ENCODE data around the gene JOSD2. TPM values are rescaled to one million over a fixed set of nuclear protein-coding genes. Genes with fewer than 3 reads are reported as not detected.

JOSD2 gene, protein sequence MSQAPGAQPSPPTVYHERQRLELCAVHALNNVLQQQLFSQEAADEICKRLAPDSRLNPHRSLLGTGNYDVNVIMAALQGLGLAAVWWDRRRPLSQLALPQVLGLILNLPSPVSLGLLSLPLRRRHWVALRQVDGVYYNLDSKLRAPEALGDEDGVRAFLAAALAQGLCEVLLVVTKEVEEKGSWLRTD
- 10 to 100 TPM in 11 of 12 donors, not detected in 1; 11.8 to 41.3 (median 17.8) TPM for polyA plus RNA-seq (ENCODE audit: insufficient read length in 12 of 12)
- long read RNA-seq, donor 1, transcript JOSD2-204 (5 exons, 996 nt) = major isoform, 8 of 12 reads
- long read RNA-seq, donor 1, partial matches to known transcripts = 0 of 12 reads
- long read RNA-seq, donor 1, other reads (novel, unspliced or antisense) = 0 of 12 reads
- long read RNA-seq, donor 2, transcript JOSD2-204 (5 exons, 996 nt) = major isoform, 17 of 23 reads
- long read RNA-seq, donor 2, partial matches to known transcripts = 0 of 23 reads
- long read RNA-seq, donor 2, other reads (novel, unspliced or antisense) = 0 of 23 reads
- long read RNA-seq, donor 3, transcript JOSD2-204 (5 exons, 996 nt) = major isoform, 5 of 8 reads
- long read RNA-seq, donor 3, partial matches to known transcripts = 0 of 8 reads
- long read RNA-seq, donor 3, other reads (novel, unspliced or antisense) = 0 of 8 reads
- long read RNA-seq, donor 4, transcript JOSD2-204 (5 exons, 996 nt) = major isoform, 5 of 7 reads
- long read RNA-seq, donor 4, partial matches to known transcripts = 0 of 7 reads
- long read RNA-seq, donor 4, other reads (novel, unspliced or antisense) = 0 of 7 reads
- long read RNA-seq, donor 5, transcript JOSD2-205 (5 exons, 802 nt) = minor isoform, 7 of 25 reads
- long read RNA-seq, donor 5, transcript JOSD2-204 (5 exons, 996 nt) = major isoform, 16 of 25 reads
- long read RNA-seq, donor 5, partial matches to known transcripts = 0 of 25 reads
- long read RNA-seq, donor 5, other reads (novel, unspliced or antisense) = 0 of 25 reads
- long read RNA-seq, donor 6, transcript JOSD2-204 (5 exons, 996 nt) = major isoform, 6 of 9 reads
- long read RNA-seq, donor 6, partial matches to known transcripts = 0 of 9 reads
- long read RNA-seq, donor 6, other reads (novel, unspliced or antisense) = 0 of 9 reads
- long read RNA-seq, donor 7, transcript JOSD2-204 (5 exons, 996 nt) = major isoform, 8 of 9 reads
- long read RNA-seq, donor 7, partial matches to known transcripts = 0 of 9 reads
- long read RNA-seq, donor 7, other reads (novel, unspliced or antisense) = 0 of 9 reads
- long read RNA-seq, donor 8, transcript JOSD2-204 (5 exons, 996 nt) = major isoform, 17 of 23 reads
- long read RNA-seq, donor 8, partial matches to known transcripts = 0 of 23 reads
- long read RNA-seq, donor 8, other reads (novel, unspliced or antisense) = 0 of 23 reads
- long read RNA-seq, donor 9, transcript JOSD2-204 (5 exons, 996 nt) = major isoform, 9 of 12 reads
- long read RNA-seq, donor 9, partial matches to known transcripts = 0 of 12 reads
- long read RNA-seq, donor 9, other reads (novel, unspliced or antisense) = 0 of 12 reads
- long read RNA-seq, donor 10, transcript JOSD2-204 (5 exons, 996 nt) = major isoform, 11 of 15 reads
- long read RNA-seq, donor 10, partial matches to known transcripts = 0 of 15 reads
- long read RNA-seq, donor 10, other reads (novel, unspliced or antisense) = 0 of 15 reads
- long read RNA-seq, donor 11, transcript JOSD2-204 (5 exons, 996 nt) = major isoform, 15 of 18 reads
- long read RNA-seq, donor 11, partial matches to known transcripts = 0 of 18 reads
- long read RNA-seq, donor 11, other reads (novel, unspliced or antisense) = 0 of 18 reads

DNA sequence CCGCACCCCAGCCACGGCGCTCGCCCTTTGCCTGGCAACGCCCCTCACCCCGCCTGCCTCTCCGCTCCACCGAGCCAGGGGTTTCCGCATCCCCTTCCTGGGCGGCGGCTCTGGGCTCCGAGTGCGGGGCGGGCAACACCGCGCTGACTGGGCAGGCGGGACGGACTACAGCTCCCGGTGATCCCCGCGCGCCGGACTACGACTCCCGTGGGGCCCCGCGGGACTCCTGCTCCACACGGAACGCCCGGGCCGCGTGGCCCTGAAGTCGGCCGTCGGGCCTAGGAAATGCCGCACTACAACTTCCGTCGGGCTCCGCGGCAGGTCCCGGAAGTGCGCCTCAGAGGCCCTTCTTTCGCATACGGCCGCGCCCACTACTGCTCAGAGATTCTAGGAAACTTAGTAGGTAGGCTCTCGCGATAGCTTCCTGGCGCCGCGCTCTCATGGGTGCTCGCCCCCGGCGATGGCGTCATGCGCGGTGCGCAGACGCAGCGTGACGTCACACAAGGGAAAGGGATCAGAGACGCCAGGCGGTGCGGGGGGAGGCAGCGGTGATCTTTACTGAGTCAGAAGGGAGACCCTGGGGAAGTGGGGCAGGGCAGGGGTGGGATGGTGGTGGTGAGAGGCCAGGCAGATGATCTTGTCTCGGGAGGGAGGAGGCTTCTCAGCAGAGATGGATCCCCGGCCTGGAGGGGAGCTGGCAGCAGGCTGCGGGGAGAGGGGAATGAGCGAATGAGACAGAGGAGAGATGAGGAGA is at the start of gene JOSD2:
TSS of gene JOSD2 (minus strand) at position 123 of the 754 bp plus-strand sequence. CDS start 760 bp downstream, outside the sequence.
- peak; percentile 99 for DNase-seq

DNA sequence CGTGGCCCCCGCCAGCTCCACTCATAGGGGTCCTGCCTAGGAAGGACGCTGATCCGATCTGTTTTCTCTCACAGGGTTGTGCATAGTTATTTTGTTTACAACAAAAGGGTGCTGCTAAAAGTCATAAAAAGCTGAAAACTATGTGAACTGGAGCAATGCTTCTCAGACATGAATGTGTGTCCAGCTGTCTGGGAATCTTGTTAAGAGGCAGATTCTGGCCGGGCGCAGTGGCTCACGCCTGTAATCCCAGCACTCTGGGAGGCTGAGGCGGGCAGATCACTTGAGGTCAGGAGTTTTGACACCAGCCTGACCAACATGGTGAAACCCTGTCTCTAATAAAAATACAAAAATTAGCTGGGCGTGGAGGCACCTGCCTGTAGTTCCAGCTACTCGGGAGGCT is 48.6 kb upstream of the JOSD2 start:
- no peak for DNase-seq

DNA sequence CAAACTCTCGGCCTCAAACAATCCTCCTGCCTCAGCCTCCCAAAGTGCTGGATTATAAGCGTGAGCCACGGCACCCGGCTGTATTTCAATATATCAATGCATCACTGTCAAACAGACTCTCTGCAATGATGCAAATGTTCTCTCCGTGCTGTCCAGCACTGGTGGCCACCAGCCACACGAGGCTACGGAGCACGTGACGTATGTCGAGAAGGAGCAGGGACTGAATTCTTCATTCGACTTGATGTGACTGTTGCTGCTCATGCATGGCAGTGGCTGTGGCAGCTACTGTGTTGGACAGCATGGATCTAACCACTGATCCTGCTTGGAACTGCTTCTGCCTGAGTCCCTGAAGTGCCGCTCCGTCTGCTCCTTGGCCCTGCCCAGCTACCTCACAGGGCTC is 47.5 kb upstream of the JOSD2 start:
- DNase-seq = no peak

DNA sequence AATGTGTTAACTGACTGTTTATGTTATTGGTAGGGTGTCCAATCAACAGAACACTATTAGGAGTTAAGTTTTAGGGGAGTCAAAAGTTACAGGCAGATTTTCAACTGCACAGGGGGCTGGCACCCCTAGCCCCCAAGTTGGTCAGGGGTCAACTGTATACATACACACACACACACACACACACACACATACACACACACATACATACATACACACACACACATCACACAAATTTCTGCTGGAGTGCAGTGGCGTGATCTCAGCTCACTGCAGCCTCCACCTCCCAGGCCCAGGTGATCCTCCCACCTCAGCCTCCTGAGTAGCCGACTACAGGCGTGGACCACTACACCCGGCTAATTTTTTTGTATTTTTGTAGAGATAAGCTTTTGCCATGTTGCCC is 47.0 kb upstream of the JOSD2 start:
- DNase-seq = no peak

DNA sequence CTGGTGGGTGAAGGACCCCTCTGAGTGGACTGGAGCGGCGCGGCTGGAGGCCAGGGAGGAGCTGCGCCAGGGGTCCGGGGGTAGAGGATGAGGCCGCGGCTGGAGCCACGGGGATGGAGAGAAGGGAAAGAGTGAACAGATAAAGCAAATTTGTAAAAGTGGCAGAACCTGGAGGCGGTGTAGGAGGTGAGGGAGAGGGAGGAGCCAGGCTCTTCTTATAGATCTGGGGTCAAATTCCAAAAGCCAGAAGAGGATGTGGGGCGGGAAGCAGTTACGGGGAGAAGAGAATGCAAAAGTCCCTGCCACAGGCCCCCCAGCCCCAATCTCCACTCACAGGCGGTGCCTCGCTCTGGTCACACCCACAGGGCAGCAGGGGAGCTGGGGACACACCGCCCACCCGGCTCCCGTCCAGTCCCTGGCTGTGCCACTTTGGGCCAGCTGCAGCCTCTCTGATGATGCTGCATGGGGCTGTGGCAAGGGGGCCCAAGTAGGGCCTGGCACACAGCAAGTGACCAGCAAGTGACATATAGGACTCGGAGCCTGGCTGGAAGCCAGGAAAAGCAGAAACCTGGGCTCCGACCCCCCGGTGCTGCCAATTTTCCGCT is 46.1 kb upstream of the JOSD2 start:
- no peak for DNase-seq

DNA sequence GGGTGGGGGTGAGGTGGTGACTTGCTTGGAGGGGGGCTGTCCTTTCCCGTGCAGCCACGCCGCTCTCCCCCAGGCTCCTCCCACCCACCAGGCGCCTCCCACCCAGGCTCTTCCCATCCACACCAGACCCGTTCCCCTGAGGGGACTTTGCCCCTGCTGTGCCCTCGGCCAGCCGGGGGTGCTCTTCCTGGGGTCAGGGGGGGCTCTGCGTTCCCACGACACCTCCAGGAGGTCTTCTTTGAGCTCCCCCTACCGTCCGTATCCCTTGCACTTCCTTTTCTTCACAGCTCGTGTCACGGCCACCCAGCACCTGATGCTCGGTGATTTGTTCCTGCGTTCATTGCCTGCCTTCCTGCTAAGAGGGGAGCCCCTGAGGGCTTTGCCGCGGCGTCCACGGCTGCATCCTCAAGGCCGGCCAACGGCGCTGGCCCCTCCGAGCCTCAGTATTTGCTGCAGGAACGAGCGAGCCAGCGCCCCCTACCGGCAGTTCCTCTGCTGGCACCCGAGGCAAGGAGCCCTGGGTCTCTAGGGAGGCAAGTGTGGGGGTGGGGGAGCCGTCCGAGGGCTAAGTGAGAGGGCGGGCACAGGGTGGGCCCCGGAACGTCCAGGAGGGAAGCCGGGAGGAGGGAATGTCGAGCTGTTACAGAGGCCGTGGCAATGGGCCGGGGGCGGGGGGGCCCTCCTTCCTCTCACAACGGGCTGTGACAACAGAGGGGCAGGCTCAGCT is 45.5 kb upstream of the JOSD2 start:
- DNase-seq = peak; percentile 80

DNA sequence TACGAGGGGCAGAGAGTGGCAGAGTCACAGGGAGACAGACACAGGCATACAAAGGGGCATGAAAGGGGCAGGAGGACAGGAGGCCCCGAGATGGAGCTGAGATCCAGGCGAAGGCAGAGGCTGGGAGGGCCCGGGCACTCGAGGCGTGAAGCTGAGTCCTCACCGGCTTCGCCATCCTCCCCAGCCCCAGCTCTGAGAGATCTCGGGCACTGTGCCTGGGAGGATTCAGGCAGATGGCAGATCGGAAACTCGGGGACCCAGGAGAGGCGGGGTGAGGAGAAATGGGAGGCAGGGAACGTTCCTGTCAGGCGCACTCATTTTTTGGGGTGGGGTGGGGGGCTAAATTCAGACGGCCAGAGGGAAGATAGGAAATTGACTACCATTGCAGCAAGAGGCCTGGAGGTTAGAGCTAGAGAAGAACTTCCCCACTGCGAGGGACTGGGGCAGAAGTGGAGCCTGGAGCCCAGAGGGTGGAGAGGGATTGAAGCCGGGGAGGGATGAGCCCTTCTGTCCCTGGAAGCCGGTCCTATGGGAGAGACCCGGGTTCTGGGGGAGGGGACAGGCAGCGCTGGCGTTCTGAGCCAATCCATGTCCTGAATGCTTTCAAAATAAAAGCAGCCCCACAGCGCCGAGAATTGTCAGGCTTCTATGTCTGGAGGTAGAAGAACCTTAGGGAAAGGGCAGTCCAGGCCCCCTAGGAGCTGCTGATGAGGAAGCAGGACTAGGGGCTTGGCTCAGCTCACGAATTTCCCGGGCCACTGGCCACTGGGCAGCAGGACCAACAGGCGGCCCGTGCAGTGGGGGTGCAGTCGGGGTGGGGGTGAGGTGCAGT is 44.7 kb upstream of the JOSD2 start:
- DNase-seq = no peak

DNA sequence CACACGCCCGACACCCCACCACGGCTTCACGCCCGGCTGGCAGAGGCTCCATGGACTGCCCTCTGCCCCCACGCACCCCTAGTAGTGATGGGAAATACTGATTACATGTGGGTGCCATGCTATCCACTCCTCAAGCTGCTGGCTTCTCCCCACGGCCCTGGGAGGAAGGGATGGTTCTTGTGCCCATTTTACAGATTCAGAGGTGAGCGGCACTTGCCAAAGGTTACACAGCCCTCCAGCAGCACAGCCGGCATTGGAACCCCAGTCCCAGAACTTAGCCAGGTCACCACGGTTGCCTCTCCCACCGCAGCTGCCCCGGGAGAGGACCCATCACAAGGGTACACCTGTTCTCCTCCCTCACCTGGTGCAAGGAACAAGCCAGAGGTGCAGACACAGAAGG is 44.0 kb upstream of the JOSD2 start:
- no peak for DNase-seq

DNA sequence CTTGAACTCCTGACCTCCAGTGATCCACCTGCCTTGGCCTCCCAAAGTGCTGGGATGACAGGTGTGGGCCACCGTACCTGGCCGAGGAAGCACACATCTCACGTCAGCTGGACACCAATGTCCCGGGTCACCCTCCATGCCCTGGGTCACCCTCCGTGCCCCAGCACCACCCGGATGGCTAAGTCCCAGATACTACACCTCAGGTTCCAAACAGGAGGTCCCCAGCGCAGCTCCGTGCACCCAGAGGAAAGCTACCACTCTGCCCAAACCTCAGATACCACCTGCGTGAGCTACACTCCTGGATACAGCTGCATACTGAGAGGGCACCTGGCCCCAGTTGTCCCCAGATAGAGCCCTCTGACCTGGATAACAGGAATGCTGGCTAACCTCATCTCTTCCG is 43.2 kb upstream of the JOSD2 start:
- DNase-seq = no peak

DNA sequence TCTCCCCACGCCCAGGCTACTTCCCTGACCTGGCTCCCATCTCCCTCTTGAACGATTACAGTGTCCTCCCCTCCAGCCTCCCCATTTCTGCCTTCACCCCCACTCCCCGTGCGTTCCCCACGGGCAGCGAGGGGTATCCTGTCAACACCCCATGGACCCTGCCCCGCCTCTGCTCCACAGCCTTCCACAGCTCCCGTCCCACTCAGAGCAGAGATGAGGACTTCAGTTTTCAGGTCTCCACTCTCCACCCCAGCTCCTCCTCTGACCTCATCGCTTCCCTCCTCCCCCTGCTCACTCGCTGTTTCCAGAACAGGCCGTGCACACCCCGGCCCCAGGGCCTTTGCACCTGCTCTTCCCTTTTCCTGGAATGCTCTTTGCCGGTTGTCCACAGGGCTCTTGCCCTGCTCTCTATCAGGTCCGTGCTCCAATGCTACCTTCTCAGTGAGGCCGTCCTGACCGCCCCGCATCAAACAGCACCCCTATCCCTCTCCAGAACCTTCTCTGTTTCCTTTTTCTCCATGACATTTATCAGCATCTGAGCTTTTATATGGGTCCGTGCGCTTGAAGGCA is 42.2 kb upstream of the JOSD2 start:
- no peak for DNase-seq

DNA sequence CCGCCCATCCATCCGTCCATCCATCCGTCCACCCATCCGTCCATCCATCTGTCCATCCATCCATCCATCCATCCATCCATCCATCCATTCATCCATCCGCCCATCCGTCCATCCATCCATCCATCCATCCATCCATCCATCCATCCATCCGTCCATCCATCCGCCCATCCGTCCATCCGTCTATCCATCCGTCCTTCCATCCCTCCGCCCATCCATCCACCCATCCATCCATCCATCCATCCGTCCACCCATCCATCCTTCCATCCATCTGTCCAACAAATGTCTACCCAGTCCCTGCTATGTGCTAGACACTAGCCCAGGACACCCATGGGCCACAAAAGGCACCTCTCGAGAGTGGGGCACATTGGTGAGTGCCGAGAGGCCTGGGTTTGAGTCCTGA is 41.5 kb upstream of the JOSD2 start:
- no peak for DNase-seq

DNA sequence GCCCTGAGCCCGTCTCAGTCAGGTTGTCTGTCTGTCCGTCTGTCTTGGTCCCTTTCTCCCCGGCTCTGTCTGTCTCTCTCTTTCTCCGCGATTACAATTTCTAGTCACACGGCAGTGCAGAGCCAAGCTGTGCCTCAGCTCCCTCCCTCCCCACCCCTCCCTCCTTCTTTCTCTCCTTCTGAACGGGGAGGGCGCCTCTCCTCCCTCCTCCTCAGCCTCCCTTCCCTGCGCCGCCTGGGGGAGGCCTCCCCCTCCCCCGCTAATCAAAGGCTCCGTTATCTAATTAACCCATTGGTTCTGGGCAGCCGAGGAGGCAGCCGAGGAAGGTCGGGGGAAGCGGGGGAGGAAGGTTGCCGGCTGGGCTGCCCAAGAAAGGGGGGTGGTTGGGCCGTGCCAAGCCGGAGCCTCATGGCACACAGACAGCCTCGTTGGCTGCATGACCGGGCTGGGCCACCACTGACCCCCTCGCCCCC is 40.8 kb upstream of the JOSD2 start:
- DNase-seq = peak; percentile 41

DNA sequence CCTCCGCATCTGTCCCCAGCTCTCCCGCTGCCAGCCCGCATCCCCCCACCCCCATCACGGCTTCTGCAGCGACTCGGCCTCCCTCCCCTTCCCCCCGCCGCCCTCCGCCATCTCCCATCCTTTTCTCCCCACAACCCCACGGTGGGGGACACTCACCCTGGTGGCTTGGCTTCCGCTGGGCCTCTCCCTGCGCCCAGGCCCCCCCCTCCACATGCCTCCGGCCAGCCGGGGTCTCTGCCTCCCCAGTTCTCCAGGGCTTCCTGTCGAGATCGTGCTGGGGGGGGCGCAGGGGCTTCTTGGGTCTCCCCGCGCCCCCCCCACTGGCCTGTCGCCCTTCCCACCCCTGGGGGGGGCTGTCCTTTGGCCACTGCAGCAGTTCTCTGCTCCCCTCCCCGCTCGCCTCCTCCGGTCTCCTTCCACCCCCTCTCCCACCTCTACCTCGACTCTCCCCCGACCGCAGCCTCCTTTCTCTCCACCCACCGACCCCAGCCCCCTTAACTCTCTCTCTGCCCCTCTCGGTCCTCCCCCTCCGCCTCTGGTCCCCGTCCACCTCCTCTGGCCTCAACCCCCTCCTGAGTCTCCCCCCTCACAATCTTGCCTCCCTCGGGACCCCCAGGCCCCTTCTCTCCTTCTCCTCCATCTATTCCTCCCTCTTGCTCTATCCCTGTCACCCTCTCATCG is 40.2 kb upstream of the JOSD2 start:
- no peak for DNase-seq

DNA sequence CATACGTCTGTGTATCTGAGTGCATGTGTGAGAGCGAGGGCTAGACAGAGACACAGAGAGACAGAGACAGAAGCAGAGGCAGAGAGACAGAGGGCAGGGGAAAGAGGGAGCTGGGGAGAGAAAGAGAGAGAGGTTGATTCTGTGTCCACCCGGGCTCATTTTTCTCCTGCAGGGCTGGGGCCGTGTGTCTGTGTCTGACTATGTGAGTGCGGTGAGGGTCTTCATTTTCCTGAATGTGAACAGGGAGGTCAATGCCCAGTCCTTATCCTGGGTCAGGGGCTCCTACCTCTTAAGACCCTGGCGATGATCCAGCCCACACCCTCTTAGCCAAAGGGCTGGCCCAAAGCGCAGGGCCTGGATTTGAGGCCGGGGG is 39.6 kb upstream of the JOSD2 start:
- no peak for DNase-seq

DNA sequence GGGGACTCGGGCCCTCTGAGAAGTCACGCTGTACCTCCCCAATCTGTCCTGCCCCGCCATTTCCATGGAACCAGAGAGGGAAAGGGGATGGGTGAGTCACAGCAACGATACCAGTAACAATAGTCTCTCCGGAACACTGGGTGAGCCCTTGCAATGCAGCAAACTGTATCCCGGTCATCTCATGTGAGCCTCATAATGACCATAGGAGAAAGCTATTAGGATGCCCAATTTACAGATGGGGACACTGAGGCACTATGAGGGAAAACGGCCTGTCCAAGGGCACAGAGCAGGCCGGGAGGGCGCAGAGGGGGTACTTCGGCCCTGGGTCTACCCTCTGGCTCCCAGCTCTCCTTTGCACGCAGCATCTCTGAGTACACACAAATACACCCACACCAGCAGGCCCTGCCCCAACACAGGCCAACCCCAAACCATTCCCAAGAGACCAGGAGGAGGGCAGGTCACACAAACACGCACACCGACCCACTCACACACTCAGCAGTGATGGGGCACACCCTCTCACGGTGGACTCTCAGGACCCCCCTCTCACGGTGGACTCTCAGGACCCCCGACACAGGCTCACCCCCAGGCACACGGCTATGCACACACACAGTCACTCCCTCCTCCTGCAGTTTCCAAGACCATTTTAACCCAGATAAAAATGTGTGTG is 39.1 kb upstream of the JOSD2 start:
- no peak for DNase-seq

Measured in muscle of arm (tissue), 14 donors.